Osteoblast (primary cell): ENCODE data around the gene DNAJC15. TPM values are rescaled to one million over a fixed set of nuclear protein-coding genes. Genes with fewer than 3 reads are reported as not detected.

Source experiments
- DNase-seq: peaks from one replicate; pipeline ENCODE4 v3.0.0; 2011; ENCODE audit warnings: low spot score, mixed read lengths; ENCODE audit not compliant: insufficient read length; ENCODE audit errors: missing footprints
- H2AFZ ChIP-seq: 2 replicates; pipeline ENCODE4 v1.6.0; 2011; ENCODE audit warnings: mild to moderate bottlenecking, low read length
- H3K27ac ChIP-seq: 2 replicates; pipeline ENCODE4 v1.5.1; 2011; ENCODE audit warnings: mild to moderate bottlenecking, low read depth, low read length, moderate library complexity
- H3K27me3 ChIP-seq: 2 replicates; pipeline ENCODE4 v1.6.0; 2012; ENCODE audit warnings: mild to moderate bottlenecking, control low read depth, inconsistent platforms, low read length, moderate library complexity; ENCODE audit not compliant: insufficient read depth
- H3K36me3 ChIP-seq: 2 replicates; pipeline ENCODE4 v1.5.1; 2011; ENCODE audit warnings: mild to moderate bottlenecking, low read length, control low read depth, moderate library complexity; ENCODE audit not compliant: insufficient read depth
- H3K4me1 ChIP-seq: 2 replicates; pipeline ENCODE4 v1.5.1; 2011; ENCODE audit warnings: mild to moderate bottlenecking, low read length, control low read depth, moderate library complexity; ENCODE audit not compliant: insufficient read depth
- H3K4me2 ChIP-seq: 2 replicates; pipeline ENCODE4 v1.6.0; 2011; ENCODE audit warnings: mild to moderate bottlenecking, low read length; ENCODE audit not compliant: insufficient read depth
- H3K4me3 ChIP-seq: fragments of 200-600 bp; sonication (generic); 3 replicates; pipeline ENCODE4 v1.5.1; 2012; ENCODE audit warnings: mild to moderate bottlenecking, low read length, inconsistent platforms; ENCODE audit not compliant: insufficient read depth
- H3K79me2 ChIP-seq: 2 replicates; pipeline ENCODE4 v1.6.0; 2012; ENCODE audit warnings: mild to moderate bottlenecking, low read length, control low read depth, inconsistent platforms; ENCODE audit not compliant: insufficient read depth
- H3K9me3 ChIP-seq: 2 replicates; pipeline ENCODE4 v1.5.1; 2011; ENCODE audit warnings: low read depth, low read length, control low read depth
- H4K20me1 ChIP-seq: 2 replicates; pipeline ENCODE4 v1.6.0; 2012; ENCODE audit warnings: mild to moderate bottlenecking, low read length, control low read depth; ENCODE audit not compliant: insufficient read depth
- total RNA-seq: library from RNA; depleted of rRNA; stranded (reverse); fragments of >200 nt; gene quantifications from 2 replicates; pipeline ENCODE4 v1.2.3, GENCODE V29; 2012
- TF ChIP-seq, protein P1 (sequence below): IDR thresholded peaks from 2 replicates; pipeline ENCODE4 v1.5.1; 2011; ENCODE audit warnings: mild to moderate bottlenecking, low read depth, low read length, moderate library complexity; ENCODE audit errors: extremely low read depth

Gene DNAJC15
- total RNA-seq, 1 donor = 17.0 TPM

- Histone ChIP-seq H3K36me3 (peaks cover 5% of the 10 kb centered on the region), H3K4me3 (no peak overlapping the region), H4K20me1 (no peaks in the 10 kb centered on the region), H3K4me2 (no peak overlapping the region), H2AFZ (no peak overlapping the region), H3K27ac (no peak overlapping the region), H3K9me3 (no peaks in the 10 kb centered on the region), H3K4me1 (no peaks in the 10 kb centered on the region), H3K79me2 (peaks cover 11% of the 10 kb centered on the region), H3K27me3 (no peaks in the 10 kb centered on the region)
- no peak for DNase-seq
- TF ChIP-seq, protein P1, sequence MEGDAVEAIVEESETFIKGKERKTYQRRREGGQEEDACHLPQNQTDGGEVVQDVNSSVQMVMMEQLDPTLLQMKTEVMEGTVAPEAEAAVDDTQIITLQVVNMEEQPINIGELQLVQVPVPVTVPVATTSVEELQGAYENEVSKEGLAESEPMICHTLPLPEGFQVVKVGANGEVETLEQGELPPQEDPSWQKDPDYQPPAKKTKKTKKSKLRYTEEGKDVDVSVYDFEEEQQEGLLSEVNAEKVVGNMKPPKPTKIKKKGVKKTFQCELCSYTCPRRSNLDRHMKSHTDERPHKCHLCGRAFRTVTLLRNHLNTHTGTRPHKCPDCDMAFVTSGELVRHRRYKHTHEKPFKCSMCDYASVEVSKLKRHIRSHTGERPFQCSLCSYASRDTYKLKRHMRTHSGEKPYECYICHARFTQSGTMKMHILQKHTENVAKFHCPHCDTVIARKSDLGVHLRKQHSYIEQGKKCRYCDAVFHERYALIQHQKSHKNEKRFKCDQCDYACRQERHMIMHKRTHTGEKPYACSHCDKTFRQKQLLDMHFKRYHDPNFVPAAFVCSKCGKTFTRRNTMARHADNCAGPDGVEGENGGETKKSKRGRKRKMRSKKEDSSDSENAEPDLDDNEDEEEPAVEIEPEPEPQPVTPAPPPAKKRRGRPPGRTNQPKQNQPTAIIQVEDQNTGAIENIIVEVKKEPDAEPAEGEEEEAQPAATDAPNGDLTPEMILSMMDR = no peak
Observed at GRCh38 chr13:43077461-43077860, 54.1 kb downstream of the DNAJC15 start.

- Histone ChIP-seq H3K4me1 (no peaks in the 10 kb centered on the region), H3K9me3 (no peaks in the 10 kb centered on the region), H3K79me2 (peaks cover 10% of the 10 kb centered on the region), H2AFZ (no peak overlapping the region), H3K27ac (no peak overlapping the region), H3K36me3 (peaks cover 5% of the 10 kb centered on the region), H3K4me3 (no peak overlapping the region), H3K4me2 (no peak overlapping the region), H4K20me1 (no peaks in the 10 kb centered on the region), H3K27me3 (no peaks in the 10 kb centered on the region)
- DNase-seq = no peak
- TF ChIP-seq, protein P1 = no peak
Observed at GRCh38 chr13:43077906-43078305, 54.5 kb downstream of the DNAJC15 start.

GRCh38 chr13:43078399-43078798 lies 55.0 kb downstream of the DNAJC15 start:
- peaks cover 5% of the 10 kb centered on the region for H3K36me3 ChIP-seq
- H3K79me2 ChIP-seq = peaks cover 5% of the 10 kb centered on the region
- no peak overlapping the region for H3K4me3 ChIP-seq
- DNase-seq = no peak
- no peaks in the 10 kb centered on the region for H3K27me3 ChIP-seq
- H3K4me1 ChIP-seq = no peaks in the 10 kb centered on the region
- H3K9me3 ChIP-seq = no peaks in the 10 kb centered on the region
- H2AFZ ChIP-seq = no peak overlapping the region
- H3K27ac ChIP-seq = no peak overlapping the region
- H4K20me1 ChIP-seq = no peaks in the 10 kb centered on the region
- TF ChIP-seq, protein P1 = no peak
- H3K4me2 ChIP-seq = no peak overlapping the region

DNA sequence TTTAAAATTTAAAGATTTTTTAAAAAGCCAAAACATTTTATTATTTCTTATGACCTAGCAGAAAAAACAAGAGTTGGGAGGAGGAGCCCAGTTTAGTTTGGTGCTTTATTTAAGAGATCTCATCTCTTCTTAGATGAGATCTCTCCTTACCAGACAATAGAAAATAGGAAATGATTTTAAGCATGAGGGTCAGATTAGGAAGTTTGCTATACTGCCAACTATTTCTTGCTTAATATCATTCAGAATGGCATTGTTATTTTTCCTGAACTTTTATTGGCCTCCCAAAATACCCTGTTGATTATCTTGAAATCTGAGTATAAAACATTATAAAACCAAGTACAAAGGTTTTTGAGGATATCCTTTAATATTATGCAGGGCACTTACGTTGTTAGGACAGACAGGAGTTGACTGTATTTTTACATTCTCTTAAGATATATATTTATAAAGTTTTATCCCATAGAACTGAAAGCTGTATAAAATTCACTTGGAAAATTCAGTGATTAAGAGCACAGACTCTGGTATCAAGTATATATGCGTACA lies 56.1 kb downstream of the DNAJC15 start:
- H3K27ac ChIP-seq = no peak overlapping the region
- H3K9me3 ChIP-seq = no peaks in the 10 kb centered on the region
- H3K4me2 ChIP-seq = no peak overlapping the region
- TF ChIP-seq, protein P1 = no peak
- no peak overlapping the region for H3K4me3 ChIP-seq
- H3K79me2 ChIP-seq = peaks cover 4% of the 10 kb centered on the region
- no peaks in the 10 kb centered on the region for H3K27me3 ChIP-seq
- no peaks in the 10 kb centered on the region for H3K4me1 ChIP-seq
- peaks cover 5% of the 10 kb centered on the region for H3K36me3 ChIP-seq
- H2AFZ ChIP-seq = no peak overlapping the region
- H4K20me1 ChIP-seq = no peaks in the 10 kb centered on the region
- DNase-seq = no peak
